RWPE2 (cell line): ENCODE results near the gene CMIP.

Experiments used
- ATAC-seq: fragments of 200-7000 bp; cut with Tn5 transposase; 3 replicates; pipeline ENCODE4 v1.9.1; 2021; ENCODE audit warnings: low read depth
- DNase-seq: peaks from one replicate; pipeline ENCODE4 v3.0.0-alpha.2; 2020; ENCODE audit warnings: low spot score
- H3K27ac ChIP-seq: fragments of 450-650 bp; 2 replicates; pipeline ENCODE4 v1.5.1; 2017; ENCODE audit warnings: mild to moderate bottlenecking; ENCODE audit not compliant: poor library complexity, severe bottlenecking
- H3K27me3 ChIP-seq: fragments of 250-450 bp; sonication (Bioruptor Pico); 2 replicates; pipeline ENCODE4 v1.5.1; 2021; ENCODE audit warnings: mild to moderate bottlenecking, moderate library complexity; ENCODE audit not compliant: insufficient read depth, poor library complexity, severe bottlenecking
- H3K36me3 ChIP-seq: fragments of 250-450 bp; sonication (Bioruptor Pico); 2 replicates; pipeline ENCODE4 v1.5.1; 2020; ENCODE audit warnings: low read depth, mild to moderate bottlenecking, moderate library complexity
- H3K4me1 ChIP-seq: fragments of 250-450 bp; sonication (Bioruptor Pico); 2 replicates; pipeline ENCODE4 v1.5.1; 2021; ENCODE audit warnings: mild to moderate bottlenecking, moderate library complexity; ENCODE audit not compliant: insufficient read depth, poor library complexity, severe bottlenecking
- H3K4me3 ChIP-seq: fragments of 250-450 bp; sonication (Bioruptor Pico); 2 replicates; pipeline ENCODE4 v1.5.1; 2021; ENCODE audit warnings: mild to moderate bottlenecking, moderate library complexity; ENCODE audit not compliant: severe bottlenecking
- H3K9me3 ChIP-seq: fragments of 250-450 bp; sonication (Bioruptor Pico); 2 replicates; pipeline ENCODE4 v1.5.1; 2021; ENCODE audit warnings: mild to moderate bottlenecking, moderate library complexity; ENCODE audit not compliant: severe bottlenecking
- TF ChIP-seq, protein P1 (sequence below): fragments of 450-650 bp; IDR thresholded peaks from one replicate; pipeline ENCODE4 v1.5.1; 2017; ENCODE audit warnings: mild to moderate bottlenecking, moderate library complexity; ENCODE audit not compliant: poor library complexity, severe bottlenecking

CMIP gene

DNA sequence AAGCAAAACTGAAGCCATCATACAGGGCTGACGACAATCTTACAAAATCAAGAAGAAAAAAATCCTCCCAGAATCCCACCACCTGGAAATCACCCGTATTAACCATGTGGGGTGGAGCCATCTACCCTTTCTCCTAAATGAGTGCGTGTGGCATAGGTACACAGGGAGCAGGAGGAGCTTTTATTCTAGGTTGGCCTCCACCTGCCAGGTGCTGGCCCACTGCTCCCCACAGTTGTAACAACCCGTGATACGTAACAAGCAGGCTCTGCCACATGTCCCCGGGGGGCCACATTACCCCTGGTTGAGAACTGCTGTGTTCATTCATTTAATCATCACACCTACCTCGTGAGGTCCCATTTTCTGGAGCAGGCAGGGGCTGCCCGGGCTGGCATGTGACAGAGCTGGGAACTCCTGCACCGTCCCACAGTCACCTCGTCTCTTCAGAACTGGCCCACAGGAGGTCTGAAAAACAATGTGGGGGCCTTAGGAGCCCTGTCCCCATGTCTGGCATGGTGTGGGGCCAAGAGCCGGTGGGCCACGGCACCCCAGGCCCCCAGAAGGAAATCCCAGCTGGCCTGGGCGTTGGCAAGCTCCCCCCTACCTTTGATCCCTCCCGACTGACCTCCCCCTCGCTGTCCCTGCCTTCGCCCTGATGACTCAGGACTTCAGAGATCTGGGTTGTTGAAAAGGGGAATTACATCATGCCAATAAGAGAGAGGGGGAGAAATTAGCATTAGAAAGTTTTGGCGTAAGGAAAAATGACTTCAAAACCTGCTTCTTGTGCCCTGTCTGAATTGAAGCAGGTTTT, 12.9 kb downstream of the CMIP start:
- DNase-seq = no peak
- peak; percentile 76 for ATAC-seq
- H3K4me3 ChIP-seq = no peak overlapping the region
- peaks cover 12% of the 10 kb centered on the region for H3K4me1 ChIP-seq
- peaks cover 57% of the 10 kb centered on the region for H3K36me3 ChIP-seq
- TF ChIP-seq, protein P1, sequence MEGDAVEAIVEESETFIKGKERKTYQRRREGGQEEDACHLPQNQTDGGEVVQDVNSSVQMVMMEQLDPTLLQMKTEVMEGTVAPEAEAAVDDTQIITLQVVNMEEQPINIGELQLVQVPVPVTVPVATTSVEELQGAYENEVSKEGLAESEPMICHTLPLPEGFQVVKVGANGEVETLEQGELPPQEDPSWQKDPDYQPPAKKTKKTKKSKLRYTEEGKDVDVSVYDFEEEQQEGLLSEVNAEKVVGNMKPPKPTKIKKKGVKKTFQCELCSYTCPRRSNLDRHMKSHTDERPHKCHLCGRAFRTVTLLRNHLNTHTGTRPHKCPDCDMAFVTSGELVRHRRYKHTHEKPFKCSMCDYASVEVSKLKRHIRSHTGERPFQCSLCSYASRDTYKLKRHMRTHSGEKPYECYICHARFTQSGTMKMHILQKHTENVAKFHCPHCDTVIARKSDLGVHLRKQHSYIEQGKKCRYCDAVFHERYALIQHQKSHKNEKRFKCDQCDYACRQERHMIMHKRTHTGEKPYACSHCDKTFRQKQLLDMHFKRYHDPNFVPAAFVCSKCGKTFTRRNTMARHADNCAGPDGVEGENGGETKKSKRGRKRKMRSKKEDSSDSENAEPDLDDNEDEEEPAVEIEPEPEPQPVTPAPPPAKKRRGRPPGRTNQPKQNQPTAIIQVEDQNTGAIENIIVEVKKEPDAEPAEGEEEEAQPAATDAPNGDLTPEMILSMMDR = no peak
- no peaks in the 10 kb centered on the region for H3K27me3 ChIP-seq
- peak overlapping the region; percentile 5 for H3K27ac ChIP-seq
- H3K9me3 ChIP-seq = no peaks in the 10 kb centered on the region

DNA sequence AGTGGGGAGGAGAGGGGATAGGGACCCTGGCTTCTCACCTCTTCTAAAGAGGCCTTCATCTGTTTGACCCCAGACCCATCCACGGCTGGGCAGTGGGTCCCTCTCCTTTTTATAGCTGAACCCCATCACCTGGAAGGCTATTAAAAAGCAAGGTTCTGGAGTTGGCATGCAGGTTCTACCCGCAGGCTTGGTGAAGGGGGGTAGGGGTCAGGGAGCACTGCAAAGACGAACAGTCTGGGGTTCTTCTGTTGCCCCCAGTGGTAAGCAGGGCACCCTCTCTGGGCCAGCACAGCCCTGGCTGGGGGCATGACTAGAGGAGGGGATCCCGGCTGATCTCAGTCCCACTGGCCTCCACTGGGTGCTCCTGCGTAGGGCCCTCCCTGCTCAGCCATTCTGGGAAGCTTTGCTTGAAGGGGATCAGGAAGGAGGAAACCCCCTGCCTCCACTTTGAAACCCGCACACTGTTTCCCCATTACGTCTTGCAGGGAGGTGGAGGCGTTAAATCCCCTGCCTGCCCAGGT, 13.6 kb downstream of the CMIP start:
- no peak overlapping the region for H3K4me3 ChIP-seq
- no peaks in the 10 kb centered on the region for H3K9me3 ChIP-seq
- H3K27me3 ChIP-seq = no peaks in the 10 kb centered on the region
- TF ChIP-seq, protein P1 = no peak
- H3K36me3 ChIP-seq = peaks cover 64% of the 10 kb centered on the region
- H3K27ac ChIP-seq = peak overlapping the region; percentile 5
- ATAC-seq = no peak
- H3K4me1 ChIP-seq = peaks cover 12% of the 10 kb centered on the region
- DNase-seq = no peak

DNA sequence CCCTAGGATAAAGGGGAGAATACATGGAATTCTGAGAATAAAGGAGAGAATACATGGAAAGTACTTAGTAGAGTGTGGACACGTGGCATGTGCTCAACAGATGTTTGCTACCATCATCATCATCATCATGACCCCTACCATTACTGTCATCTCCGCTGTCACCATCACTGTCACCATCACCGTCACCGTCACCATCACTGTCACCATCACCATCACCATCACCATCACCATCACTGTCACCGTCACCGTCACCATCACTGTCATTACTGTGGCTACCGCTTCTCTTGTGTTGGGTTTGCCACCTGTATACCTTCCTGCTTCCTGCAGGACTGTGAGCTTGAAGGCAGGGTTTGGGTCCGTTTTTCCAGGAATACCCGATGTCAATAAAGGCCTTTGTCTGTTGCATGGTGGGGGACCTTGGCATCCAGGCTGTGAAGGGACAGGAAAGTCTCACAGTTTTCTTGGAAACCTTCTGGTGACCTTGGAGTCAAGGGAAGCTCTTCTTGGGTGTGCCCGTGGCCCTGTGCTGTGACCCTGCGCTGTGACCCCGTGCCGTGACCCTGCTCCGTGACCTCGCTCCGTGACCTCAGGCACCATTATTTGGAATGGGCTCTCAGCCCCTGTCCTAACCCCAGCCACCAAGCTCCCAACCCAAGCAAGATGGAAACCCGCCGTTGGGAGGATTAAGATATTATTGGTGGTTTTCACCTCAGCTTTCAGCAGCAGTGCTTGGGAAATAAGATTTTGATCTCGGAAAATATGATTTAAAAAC, 14.4 kb downstream of the CMIP start:
- TF ChIP-seq, protein P1 = no peak
- Histone ChIP-seq H3K9me3 (no peaks in the 10 kb centered on the region), H3K36me3 (peaks cover 66% of the 10 kb centered on the region), H3K4me1 (peaks cover 12% of the 10 kb centered on the region), H3K4me3 (no peak overlapping the region), H3K27me3 (no peaks in the 10 kb centered on the region), H3K27ac (no peak overlapping the region)
- no peak for ATAC-seq
- no peak for DNase-seq

DNA sequence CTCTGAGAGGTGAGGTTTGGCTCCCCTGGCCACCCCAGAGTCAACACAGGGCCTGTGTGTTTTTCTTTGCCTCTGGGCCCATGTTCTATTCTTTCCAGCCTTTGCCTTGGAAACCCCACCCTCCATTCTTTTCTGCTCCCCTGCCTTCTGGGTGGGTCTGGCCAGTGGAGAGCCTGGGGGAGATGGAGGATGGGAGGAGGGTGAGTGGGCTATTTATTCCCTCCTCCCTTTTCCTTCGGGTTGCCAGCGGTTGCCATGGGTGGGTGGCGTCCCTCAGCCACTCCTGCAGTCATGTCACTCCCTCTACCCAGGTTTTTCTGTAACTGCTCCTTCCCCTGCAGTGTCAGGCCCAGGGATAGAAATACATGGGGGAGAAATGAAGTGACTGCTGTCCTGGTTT, 15.5 kb downstream of the CMIP start:
- Histone ChIP-seq H3K27ac (no peak overlapping the region), H3K9me3 (no peaks in the 10 kb centered on the region), H3K4me1 (peaks cover 12% of the 10 kb centered on the region), H3K4me3 (no peak overlapping the region), H3K27me3 (no peaks in the 10 kb centered on the region), H3K36me3 (peaks cover 77% of the 10 kb centered on the region)
- ATAC-seq (no peak), DNase-seq (no peak)
- TF ChIP-seq, protein P1 = no peak
